Activated naive CD8-positive, alpha-beta T cell treated with anti-CD3 and anti-CD28 coated beads, Interleukin-2, amount 50 U/mL, for 16 hours (primary cell): ENCODE results near the gene L1CAM.

Source experiments
- DNase-seq: peaks from one replicate; pipeline ENCODE4 v3.0.0-alpha.2; 2020; ENCODE audit warnings: low read depth, low spot score

Gene L1CAM

GRCh38 chrX:153902385-153902784, 16.4 kb upstream of the L1CAM start:
- no peak for DNase-seq

GRCh38 chrX:153901753-153902140, 15.8 kb upstream of the L1CAM start:
- DNase-seq = no peak

GRCh38 chrX:153900831-153901752, 15.1 kb upstream of the L1CAM start:
- no peak for DNase-seq

- DNase-seq = no peak
These were observed 11.9 kb upstream of the L1CAM start for GRCh38 chrX:153897899-153898298.

GRCh38 chrX:153889123-153889522, 3.1 kb upstream of the L1CAM start:
- DNase-seq = no peak

- no peak for DNase-seq
These were observed 2.4 kb upstream of the L1CAM start for GRCh38 chrX:153888344-153888743.

- no peak for DNase-seq
These were observed 1.4 kb upstream of the L1CAM start for GRCh38 chrX:153887385-153887784.

- no peak for DNase-seq
These were observed 942 bp upstream of the L1CAM start for GRCh38 chrX:153886915-153887314.

- no peak for DNase-seq
These were observed 675 bp downstream of the L1CAM start for GRCh38 chrX:153885208-153885787.

GRCh38 chrX:153884590-153884989, 1.4 kb downstream of the L1CAM start:
- no peak for DNase-seq

- DNase-seq = no peak
These were observed 1.8 kb downstream of the L1CAM start for GRCh38 chrX:153884136-153884535.

GRCh38 chrX:153883163-153883843, 2.7 kb downstream of the L1CAM start:
- no peak for DNase-seq

- DNase-seq = no peak
These were observed 3.4 kb downstream of the L1CAM start for GRCh38 chrX:153882557-153882956.

- no peak for DNase-seq
These were observed 3.9 kb downstream of the L1CAM start for GRCh38 chrX:153882086-153882498.

GRCh38 chrX:153881281-153881680, 4.7 kb downstream of the L1CAM start:
- DNase-seq = no peak

GRCh38 chrX:153880440-153880815, 5.5 kb downstream of the L1CAM start:
- DNase-seq = no peak

- DNase-seq = no peak
These were observed 6.1 kb downstream of the L1CAM start for GRCh38 chrX:153879741-153880439.

GRCh38 chrX:153878969-153879653, 6.9 kb downstream of the L1CAM start:
- DNase-seq = no peak

GRCh38 chrX:153878345-153878744, 7.6 kb downstream of the L1CAM start:
- no peak for DNase-seq

GRCh38 chrX:153877571-153878261, 8.3 kb downstream of the L1CAM start:
- DNase-seq = no peak

- DNase-seq = no peak
These were observed 9.9 kb downstream of the L1CAM start for GRCh38 chrX:153876112-153876491.
